Measurements from ENCODE around the gene RAB44. TPM values are rescaled to one million over a fixed set of nuclear protein-coding genes. Genes with fewer than 3 reads are reported as not detected.

RAB44 gene
- total and polyA plus RNA-seq, 8 donors, result 0.04 to 0.14 (median 0.09) TPM; not detected in 1

DNA sequence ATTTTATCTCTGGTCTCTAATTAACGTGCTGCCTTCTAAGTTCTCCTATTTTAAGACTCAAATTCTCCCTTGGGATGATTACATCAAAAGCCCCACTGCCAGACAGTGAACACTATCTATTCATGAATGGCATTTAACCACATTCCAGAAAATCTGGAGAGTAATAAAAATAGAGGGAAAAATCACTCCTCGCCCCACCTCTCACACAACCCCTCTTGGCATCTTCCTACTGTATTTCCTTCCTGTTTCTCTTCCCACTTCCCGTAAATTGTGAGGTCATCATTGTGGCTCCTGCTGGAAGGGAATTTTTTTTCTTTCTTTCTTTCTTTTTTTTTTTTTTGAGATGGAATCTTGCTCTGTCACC is 31.5 kb downstream of the RAB44 start:
- H3K27me3 ChIP-seq, result no peaks in the 10 kb centered on the region
- DNase-seq (no peak), ATAC-seq (no peak), FAIRE-seq (no peak)
- no peak overlapping the region for H3K4me3 ChIP-seq
- H3K9me3 ChIP-seq, result no peaks in the 10 kb centered on the region
- H3K36me3 ChIP-seq, result no peaks in the 10 kb centered on the region
- TF ChIP-seq CTCF (IDR thresholded peaks at IDR 0.05), result no peak
- 60 to 72% methylated on average over 3 of the region's 3 CpGs for WGBS, 2 donors
- intact Hi-C loops (cut with DNase I), result loop anchor here in 1 of 3 donors (10.0 kb wide), 1 partner anchor 104 kb away; no protein-coding TSS in a partner anchor
- H3K27ac ChIP-seq, result no peak overlapping the region
- H3K4me1 ChIP-seq, result no peaks in the 10 kb centered on the region

DNA sequence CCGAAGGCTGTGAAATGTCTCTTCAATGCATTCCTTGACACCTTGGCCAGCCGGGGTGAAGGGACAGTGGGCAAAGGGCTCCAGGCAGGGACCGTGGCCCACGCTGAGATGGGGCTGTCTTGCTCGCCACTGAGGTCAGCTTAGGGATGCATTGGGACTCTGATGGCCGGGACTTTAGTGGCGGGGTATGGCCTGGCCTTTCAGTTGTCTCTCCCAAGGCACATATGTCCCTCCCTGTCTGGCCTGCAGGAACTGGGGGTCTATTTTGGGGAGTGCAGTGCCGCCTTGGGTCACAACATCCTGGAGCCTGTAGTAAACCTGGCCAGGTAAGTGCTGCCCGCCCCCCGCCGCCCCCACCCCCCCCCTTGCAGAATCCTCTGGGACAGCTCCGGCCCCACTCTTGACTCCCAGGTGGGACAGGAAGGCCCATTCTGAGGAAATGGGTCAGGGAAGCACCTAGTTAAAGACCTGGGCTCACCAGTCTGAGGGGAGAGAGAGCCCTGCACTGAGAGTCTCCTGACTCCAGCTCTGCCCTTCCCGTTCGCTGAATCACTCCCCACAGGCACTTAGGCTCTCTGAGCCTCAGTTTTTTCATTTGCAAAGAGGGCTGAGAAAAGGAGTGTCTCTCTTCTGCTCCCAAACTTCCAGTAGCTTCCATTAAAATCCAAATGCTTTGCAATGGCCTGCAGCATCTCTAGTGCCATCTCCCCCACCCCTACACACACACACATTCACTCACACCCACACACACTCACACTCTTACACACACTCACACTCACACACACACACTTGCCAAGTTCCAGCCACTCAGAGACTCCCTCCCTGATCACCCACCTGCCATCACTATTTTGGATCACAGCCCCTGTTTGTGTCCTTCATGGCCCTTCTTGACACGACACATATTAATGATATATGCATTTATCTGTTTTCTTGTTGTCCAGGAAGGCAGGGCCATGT is 33.1 kb downstream of the RAB44 start:
- H3K9me3 ChIP-seq, result no peaks in the 10 kb centered on the region
- H3K27me3 ChIP-seq, result no peaks in the 10 kb centered on the region
- no peak for ATAC-seq
- 83 to 89% methylated on average over 14 to 15 of the region's 15 CpGs for WGBS, 2 donors
- H3K27ac ChIP-seq, result no peak overlapping the region
- no peak overlapping the region for H3K4me3 ChIP-seq
- intact Hi-C loops (cut with DNase I), result no loop called here
- no peak for DNase-seq
- H3K36me3 ChIP-seq, result no peaks in the 10 kb centered on the region
- no peak for FAIRE-seq
- no peaks in the 10 kb centered on the region for H3K4me1 ChIP-seq
- no peak for TF ChIP-seq CTCF (IDR thresholded peaks at IDR 0.05)

- Histone ChIP-seq H3K4me3 (no peak overlapping the region), H3K27ac (no peak overlapping the region), H3K27me3 (no peaks in the 10 kb centered on the region), H3K36me3 (no peaks in the 10 kb centered on the region), H3K9me3 (no peaks in the 10 kb centered on the region), H3K4me1 (no peaks in the 10 kb centered on the region)
- TF ChIP-seq CTCF (IDR thresholded peaks at IDR 0.05), result no peak
- 86% methylated on average over 12 of the region's 12 CpGs for WGBS, 2 donors
- FAIRE-seq (no peak), DNase-seq (no peak), ATAC-seq (no peak)
- intact Hi-C loops (cut with DNase I), result no loop called here
These were observed 34.1 kb downstream of the RAB44 start for GRCh38 chr6:36731622-36732310.

DNA sequence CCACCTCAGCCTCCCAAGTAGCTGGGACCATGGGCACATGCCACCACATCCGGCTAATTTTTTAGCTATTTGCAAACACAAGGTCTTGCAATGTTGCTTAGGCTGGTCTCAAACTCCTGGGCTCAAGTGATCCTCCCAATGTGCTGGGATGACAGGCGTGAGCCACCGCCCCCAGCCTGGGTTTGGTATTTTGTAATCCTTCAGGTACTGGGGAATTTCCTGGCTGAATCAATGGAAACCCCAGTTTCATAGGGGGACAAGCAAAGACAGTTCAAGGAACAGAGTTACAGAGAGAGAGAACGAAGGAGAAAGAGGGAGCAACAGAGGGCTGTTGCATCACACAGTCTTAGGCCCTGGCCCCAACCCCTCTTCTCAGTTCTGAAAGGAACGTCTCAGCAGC is 35.7 kb downstream of the RAB44 start:
- WGBS, 2 donors, result 87 to 92% methylated on average over 5 of the region's 5 CpGs
- Histone ChIP-seq H3K27me3 (no peaks in the 10 kb centered on the region), H3K9me3 (no peaks in the 10 kb centered on the region), H3K4me1 (no peaks in the 10 kb centered on the region), H3K4me3 (no peak overlapping the region), H3K36me3 (no peaks in the 10 kb centered on the region), H3K27ac (no peak overlapping the region)
- TF ChIP-seq CTCF (IDR thresholded peaks at IDR 0.05), result no peak
- ATAC-seq (no peak), FAIRE-seq (no peak), DNase-seq (no peak)
- intact Hi-C loops (cut with DNase I), result no loop called here

Data from pancreas (tissue), 10 donors.